SKM-1 (cell line): ENCODE measurements around the gene IL6ST.
"Not testable (repeated sequence)": the region's sequence is repeated elsewhere in the genome, so short reads cannot be mapped to it uniquely, and the experiment has no call there.

Experiments used
- DNase-seq: peaks from one replicate; lab custom pipeline; 2025; ENCODE audit not compliant: unreplicated experiment; lab: John Stamatoyannopoulos, UW

Gene IL6ST

DNA sequence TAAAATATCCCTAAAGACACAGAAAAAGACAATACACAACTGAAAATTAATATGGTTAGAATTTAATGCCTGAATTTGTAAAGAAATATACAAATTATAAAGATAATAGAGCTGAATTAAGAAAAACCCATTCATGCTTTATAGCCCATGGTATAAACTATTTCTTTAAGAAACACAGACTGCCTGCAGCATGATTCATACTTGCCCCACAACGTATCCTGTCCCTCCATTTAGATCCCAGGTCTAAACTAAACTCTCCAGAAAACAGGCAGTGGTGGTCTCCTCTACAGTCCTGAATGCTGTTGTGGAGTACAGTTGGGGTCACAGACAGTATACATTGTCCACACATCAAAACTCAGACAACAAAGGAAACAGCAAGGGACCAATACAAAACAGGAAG, 24.8 kb downstream of the IL6ST start:
- DNase-seq, result no peak

DNA sequence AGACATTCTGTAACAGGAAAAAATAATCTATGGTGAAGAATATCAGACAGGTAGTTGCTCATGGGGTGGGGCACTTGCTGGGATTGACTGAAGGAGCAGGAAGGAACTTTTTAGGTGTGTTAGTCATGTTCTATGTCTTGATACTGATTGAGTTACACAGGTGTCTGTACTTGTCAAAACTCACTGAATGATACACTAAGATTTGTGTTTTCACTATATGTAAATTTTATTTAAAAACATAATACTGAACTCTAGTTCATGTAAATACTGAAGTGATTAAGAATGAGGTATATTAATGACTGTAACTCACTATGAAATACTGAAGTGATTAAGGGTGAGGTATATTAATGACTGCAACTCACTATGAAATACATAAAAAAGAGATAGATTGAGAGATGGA, 28.5 kb downstream of the IL6ST start:
- no peak for DNase-seq

DNA sequence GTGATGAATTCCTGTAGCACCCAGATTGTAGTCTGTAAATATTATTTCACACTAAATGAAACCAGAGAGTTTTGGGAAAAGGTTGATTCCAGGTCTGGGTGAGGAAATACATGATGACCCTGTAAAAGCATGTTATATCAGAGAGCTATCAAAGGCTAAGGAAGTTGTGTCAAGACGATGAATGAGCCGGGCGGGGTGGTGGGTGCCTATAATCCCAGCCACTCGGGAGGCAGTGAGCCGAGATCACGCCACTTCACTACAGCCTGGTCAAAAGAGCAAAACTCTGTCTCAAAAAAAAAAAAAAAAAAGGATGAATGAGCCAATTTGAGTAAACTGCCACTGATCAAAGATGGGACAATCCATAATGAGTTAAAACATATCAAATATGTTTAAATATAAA, 29.2 kb downstream of the IL6ST start:
- no peak for DNase-seq

DNA sequence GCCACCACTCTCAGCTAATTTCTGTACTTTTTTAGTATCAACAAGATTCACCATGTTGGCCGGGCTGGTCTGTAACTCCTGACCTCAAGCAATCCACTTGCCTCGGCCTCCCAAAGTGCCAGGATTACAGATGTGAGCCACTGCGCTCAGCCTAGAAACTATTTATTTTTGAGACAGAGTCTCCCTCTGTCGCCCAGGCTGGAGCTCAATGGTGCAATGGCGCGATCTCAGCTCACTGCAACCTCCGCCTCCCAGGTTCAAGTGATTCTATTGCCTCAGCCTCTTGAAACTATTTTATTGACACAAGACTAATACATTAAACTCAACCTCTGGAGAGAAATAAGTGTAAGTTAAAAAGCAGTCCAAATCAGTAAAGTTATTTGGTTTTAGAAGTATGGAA, 34.0 kb downstream of the IL6ST start:
- DNase-seq, result no peak

DNA sequence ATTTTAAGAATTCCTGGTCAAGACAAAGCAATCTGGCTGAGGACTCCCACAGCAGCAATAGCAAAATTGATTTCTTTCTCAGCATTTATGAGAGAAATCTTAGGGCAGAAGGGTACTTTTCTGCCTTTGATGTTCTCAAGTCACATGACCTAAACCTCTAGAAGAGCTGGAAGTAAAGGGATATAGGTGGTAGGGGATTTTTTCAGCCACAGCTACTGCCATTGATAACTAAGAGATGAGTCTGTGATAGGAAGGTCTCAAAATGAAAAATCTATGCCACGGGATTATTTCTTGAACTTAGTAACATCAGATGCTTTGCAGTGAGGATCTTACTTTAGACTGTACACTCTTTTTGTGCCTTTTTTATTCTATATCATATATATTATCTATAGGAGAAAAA, 35.6 kb downstream of the IL6ST start:
- no peak for DNase-seq

DNA sequence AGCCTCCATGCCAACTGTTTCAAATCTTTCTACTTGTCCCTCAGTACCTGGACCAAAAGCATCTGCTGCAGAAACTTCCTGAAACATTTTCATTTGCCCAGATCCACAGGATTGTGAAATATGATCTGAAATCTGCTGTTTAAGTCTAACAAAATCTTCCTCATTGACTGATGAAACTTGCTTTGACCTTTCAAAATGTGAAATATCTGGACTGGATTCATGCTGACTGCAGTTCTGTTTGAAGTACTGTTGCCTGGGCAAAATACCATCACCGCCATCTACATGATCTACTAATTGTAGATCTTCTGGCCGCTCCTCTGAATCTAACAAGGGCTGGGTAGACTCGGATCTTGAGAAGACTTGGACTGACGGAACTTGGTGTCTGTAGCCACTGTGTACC, 53.6 kb downstream of the IL6ST start:
- not testable (repeated sequence) for DNase-seq

DNA sequence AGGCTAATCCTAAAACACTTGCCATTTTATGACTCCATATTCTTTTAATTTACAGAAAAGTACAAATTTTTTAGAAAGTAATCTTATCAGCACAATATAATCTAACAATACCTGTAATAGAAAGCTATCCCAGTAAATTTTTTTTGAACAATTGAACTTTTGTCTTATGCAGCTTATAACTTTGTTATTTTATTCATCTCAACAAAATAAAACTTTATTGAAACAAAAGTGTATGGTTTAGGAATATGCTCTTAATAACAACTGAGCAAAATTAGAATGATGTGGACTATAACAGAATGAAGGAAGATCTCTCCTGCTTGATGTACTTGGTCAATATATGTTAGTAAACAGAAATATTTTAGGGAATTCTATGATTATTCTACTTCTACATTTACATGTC, 57.2 kb downstream of the IL6ST start:
- not testable (repeated sequence) for DNase-seq

DNA sequence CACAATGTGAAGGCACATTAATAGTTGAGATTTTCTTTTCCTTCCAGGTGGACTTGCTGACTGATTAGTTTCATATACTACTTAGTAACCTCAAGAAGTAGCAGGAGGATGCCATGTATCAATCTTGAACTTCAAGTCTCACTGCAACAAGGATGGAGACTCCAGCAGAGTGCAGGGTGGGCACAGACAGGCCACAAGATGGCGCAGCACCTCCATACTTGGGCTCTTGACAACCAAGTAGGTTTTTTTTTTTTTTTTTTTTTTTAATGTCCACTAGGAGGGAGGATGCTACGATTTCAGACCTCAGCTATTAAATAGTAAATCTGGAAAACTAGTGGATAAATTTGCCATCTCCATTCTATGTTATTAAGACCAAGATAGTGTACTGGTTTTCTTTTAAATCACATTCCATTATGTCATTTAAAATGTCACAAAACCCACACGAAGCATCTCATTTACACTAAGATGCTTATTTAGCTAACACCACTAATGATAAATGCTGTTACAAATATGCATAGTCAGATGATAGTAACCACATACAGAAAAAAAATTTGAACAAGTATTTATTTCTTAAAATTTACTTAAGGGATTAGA, 58.6 kb downstream of the IL6ST start:
- DNase-seq, result peak; percentile 61

DNA sequence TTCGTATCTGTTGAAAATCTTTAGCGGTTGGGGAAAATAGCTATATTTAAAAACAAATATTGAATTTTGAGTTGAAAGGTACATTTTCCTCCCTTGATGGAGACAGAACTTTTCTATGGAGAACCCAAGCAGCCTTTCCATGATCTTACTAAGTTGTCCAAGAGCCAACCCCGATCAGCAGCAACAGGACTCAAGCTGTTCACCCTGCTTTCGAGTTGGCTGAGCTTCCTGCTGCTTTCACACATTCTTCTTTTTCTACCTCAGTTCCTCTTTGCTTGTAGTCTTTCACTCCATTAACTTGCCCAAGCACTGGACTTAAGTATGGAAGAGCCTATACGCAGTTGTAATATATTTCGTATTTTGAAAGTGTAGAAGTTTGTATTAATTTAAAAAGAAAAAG, 59.4 kb downstream of the IL6ST start:
- no peak for DNase-seq

DNA sequence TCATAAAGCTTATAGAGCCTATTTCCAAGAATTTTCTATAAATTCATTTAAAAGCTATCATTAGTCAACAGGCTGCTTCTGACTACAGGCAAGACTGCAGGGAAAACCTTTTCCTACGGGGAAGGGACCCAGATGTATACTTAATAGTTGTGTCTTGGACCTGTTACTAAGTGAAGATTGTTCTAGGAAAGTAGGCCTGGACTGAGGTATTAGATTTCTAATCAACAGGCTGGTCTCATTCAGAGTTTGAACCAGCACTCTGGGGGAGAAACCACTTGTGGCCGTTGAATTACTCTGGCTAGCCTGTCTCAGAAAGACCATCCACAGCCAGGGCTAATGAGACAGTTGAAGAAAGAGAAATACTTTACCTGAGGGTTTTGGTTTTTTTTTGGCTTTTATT, 60.0 kb downstream of the IL6ST start:
- DNase-seq, result no peak

DNA sequence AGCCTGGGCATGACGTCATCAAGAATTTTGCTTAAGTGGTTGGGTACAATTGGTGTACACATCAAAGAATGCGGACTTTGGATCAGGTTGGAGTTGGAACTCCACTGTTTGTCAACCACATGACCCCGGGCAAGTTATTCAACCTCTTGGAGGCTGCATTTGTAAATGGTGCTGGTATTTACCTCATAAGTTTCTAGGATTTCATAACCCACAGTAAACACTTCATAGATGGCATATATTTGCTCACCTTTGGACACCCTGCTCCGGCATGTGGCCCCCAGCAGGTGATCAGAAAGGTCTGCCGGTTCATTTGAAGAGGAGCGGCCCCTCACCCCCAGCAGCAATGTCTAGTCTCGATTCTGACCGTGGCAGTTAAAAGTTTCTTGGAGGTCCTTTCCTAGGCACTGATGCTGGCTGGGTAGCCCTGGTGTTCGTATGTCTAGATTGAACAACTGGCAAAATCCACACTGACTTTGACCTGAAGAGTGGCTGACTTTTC, 60.6 kb downstream of the IL6ST start:
- no peak for DNase-seq

DNA sequence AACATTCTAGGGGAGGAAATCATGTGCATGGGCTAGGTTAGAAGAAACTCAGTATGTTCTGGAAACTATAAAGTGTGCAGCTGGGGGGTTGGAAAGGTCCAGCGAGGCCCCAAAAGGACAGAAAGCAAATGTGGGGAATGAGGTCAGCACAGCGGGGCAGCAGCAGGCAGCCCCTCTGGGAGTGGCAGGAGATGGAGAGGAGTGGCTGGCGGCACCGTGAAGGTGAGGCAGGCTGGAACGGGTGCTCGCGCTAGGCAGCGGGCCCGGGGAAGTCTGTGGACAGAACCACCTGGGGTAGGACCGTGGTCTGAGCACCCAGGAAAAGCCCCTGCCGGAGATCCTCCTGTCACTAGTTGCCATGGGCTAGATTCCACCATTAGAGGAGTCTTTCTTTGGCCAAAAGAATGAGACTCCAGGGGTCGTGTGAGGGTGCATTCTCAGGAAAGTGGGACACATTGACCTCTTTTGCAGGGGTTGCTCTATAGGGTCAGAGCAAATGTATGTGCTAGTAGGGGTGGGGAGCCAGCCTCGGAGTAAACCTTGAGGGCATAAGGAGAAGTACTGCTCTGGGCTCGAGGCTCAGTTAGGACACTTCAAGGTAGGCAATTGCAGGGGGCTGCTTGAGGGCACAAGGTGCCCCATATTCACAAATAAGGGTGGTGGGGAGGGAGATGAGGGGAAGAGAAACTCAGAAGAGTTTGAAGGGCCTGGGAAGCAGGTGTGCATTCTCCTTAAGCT, 61.2 kb downstream of the IL6ST start:
- no peak for DNase-seq

DNA sequence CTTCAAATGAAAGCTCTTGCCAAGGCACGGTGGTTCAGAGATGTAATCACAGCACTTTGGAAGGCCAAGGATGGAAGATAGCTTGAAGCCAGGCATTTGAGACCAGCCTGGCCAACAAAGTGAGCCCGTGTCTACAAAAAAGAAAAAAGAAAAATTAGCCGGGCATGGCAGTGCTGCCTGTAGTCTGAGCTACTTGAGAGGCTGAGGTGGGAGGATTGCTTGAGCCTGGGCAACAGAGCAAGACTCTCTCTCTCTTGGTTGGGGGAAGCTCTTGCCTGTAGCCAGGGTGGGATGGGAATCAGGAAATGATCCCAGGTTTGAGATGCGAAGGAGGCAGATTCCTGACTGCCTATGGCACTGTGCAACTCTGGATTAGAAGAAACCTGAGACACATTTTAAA, 62.1 kb downstream of the IL6ST start:
- no peak for DNase-seq

DNA sequence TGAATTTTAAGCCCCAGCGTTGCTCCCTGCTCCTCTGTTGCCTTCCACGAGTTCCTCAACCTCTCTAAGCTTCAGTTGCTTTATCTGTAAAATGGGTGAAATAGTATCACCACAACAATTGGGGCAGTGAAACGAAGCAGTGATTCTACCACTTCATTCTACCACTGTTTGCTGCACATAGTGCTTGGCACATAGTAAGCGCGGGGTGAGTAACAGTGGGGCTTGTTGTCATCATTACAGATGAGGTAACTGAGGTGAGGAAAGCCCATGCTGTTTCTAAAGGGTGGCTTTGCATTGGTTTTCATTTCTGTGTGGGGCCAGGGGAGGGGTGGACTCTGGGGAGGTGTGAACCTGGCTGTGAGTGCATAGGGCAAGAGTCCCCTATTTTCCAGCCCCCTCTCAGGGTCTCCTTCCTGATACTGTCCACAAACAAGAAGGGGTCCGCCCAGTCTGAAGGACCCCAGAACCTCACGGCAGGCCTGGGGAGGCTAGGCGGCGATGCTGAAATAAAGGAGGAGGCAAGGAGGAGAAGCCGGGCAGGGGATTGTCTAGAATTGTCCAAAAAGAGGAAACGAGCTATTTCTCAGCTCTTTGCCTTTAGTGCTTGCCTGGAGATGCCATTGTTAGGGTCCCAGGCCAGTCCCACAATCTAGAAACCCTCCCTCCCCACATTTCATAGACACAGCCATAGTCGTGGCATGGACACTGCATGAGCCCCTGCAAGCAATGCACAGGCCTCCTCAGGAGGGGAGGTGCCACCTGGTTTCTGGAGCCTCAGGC, 65.6 kb downstream of the IL6ST start:
- DNase-seq, result no peak

DNA sequence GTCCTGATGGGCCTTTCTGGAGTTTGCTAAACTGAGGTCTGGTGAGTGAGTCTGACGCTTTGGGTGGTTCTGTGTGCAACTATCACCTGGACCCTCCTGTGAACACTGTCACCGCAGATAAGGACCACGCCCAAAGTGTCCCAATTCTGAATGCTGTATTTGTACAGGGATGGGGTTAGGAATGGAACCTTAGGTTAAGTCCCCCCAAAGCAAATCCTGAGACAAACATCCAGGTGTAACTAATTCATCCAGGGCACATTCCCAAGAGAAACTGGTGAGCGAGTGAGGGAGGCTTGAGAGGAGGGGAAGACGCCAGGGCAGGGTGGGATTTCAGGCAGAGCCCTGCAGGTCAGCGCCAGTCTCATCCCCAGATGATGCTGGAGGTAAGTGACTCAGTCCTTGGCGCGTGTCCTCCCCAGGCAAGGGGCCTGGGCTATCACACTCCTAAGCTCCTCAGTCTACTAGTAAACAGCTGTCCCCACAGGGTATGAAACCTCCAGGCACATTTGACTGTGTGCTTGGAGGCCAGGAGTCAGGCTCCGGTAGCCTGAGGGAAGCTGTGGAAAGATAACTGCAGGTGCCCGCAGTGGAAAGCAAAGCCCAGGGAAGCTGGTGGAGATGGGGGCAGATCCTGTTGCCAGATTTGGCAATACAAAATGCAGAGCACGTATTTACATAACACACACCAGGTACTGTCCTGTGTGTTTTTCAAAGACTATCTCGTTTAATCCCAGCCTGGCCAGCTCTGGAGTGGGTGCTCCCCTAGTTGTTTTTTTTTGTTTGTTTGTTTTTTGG, 66.7 kb downstream of the IL6ST start:
- DNase-seq, result no peak

DNA sequence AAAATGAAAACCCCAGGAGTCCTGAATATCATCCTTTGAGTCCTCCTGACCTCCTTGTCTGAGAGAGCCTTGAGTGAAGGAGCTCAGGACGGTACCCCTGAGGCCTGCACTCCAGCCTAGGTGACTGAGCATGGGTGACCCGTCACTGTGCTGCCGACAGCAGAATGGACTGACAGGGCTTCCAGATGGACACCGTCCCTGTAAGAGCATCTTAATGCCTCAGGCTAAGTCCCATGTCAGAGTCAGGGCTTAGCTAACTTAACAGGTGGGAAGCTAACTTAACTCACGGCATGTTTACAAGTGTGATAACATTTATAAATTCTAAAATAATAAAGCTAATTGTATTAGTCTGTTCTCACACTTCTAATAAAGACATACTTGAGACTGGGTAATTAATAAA, 68.3 kb downstream of the IL6ST start:
- no peak for DNase-seq

DNA sequence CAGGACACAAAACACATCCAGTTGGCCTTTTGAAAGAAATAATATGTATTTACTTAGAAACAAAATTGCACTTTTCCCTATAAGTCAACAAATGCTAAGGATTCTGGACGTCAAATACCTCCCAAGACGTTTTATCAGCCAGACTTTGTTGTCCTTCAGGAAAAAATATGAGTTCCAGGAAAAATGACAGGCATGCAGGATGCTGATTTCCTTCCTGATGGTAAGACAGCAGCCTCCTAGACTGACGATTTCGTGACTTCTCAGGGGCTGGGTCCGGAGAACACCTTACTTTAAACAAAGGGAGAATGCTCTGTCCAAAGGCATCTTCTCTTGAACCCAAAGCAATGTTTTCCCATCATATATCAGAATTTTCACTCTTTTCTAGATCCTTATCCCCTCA, 69.1 kb downstream of the IL6ST start:
- no peak for DNase-seq

DNA sequence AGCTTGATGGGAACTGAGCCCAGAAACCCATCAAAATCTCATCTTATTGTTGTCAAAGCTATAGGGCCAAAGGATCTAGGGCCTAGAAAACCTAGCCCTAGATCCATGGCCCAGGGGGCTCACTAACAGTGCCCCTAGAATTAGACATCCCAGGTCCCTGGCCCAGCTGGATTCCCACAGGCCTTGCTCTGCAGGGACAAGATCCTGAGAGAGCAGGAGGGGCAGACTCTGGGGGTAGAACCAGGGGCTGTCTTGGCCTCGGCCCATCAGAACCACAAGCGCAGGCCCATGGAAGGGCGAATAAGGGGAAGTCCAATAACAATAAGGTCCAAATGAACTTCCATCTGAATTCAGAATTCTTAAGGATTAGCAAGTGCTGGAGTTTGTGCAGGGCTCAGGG, 69.6 kb downstream of the IL6ST start:
- no peak for DNase-seq

DNA sequence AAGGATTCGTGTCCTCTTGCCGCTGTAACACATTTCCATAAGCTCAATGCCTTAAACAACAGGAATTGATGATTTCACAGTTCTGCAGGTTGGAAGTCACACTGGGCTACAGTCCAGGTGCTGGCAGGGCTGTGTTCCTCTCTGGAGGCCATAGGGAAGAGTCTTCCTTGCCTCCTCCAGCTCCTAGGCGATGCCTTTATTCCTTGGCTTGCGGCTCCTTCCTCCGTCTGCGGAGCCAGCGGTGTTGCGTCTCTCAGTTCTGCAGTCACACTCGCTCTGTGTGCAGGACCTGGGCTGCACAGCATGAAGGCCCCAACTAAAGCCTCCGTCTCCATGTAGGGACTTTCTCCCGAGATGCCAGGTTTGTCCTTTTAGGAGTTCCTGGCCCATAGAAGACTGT, 70.0 kb downstream of the IL6ST start:
- no peak for DNase-seq

DNA sequence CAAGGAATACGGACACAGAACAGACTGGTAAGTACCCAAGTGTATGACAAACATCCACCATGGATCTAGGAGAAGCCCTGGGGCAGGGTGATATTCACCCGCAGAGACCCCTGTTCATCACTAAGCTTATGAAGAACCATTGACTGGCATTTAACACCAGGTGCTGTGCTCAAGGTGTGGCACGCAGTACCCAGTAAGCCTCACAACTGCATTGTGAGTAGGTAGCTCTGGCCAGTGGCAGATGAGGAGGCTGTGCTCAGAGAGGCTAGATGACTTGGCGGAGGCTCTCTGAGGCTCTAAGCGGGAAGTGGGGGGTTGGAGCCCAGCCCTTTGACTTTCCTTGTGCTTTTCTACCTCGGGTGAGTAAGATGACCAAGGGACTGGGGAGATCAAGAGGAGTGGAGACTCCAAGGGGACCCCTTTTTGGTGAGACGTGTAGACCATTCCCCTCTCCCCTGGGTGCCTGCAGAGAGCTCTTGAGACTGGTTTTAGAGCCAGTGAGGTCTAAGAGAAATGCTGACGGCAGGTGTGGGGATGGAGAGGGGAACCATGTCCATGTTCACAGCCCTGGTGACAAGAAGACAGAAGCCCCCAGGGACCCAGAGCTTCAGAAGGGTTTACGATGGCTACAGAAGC, 70.8 kb downstream of the IL6ST start:
- no peak for DNase-seq
